Karpas-422 (cell line): ENCODE data around the gene KCNK7. TPM values are rescaled to one million over a fixed set of nuclear protein-coding genes. Genes with fewer than 3 reads are reported as not detected.

ENCODE experiments used
- DNase-seq: peaks from one replicate; pipeline ENCODE4 v3.0.0-alpha.2; 2015
- H2AFZ ChIP-seq: fragments of 200-600 bp; sonication (generic); 2 replicates; pipeline ENCODE4 v1.6.1; 2014; ENCODE audit warnings: antibody characterized with exemption, low read length, mixed read lengths
- H3K27ac ChIP-seq: fragments of 200-600 bp; sonication (generic); 2 replicates; pipeline ENCODE4 v1.5.1; 2014; ENCODE audit warnings: mild to moderate bottlenecking, low read length, moderate library complexity
- H3K27me3 ChIP-seq: fragments of 200-600 bp; sonication (generic); 2 replicates; pipeline ENCODE4 v1.6.1; 2014; ENCODE audit warnings: low read length, mixed read lengths
- H3K36me3 ChIP-seq: fragments of 200-600 bp; sonication (generic); 2 replicates; pipeline ENCODE4 v1.6.1; 2014; ENCODE audit warnings: low read length, mixed read lengths; ENCODE audit not compliant: insufficient read depth
- H3K4me1 ChIP-seq: fragments of 200-600 bp; sonication (generic); 2 replicates; pipeline ENCODE4 v1.6.1; 2014; ENCODE audit warnings: mild to moderate bottlenecking, low read length, mixed read lengths
- H3K4me2 ChIP-seq: fragments of 200-600 bp; sonication (generic); 2 replicates; pipeline ENCODE4 v1.6.1; 2014; ENCODE audit warnings: low read length, low read depth, mild to moderate bottlenecking; ENCODE audit not compliant: poor library complexity, severe bottlenecking
- H3K4me3 ChIP-seq: fragments of 200-600 bp; sonication (generic); 2 replicates; pipeline ENCODE4 v1.5.1; 2014; ENCODE audit warnings: mild to moderate bottlenecking, antibody characterized with exemption, low read length, mixed read lengths
- H3K79me2 ChIP-seq: fragments of 200-600 bp; sonication (generic); 2 replicates; pipeline ENCODE4 v1.6.1; 2014; ENCODE audit warnings: mild to moderate bottlenecking, low read length, mixed read lengths
- H3K9ac ChIP-seq: fragments of 200-600 bp; sonication (generic); 2 replicates; pipeline ENCODE4 v1.6.0; 2014; ENCODE audit warnings: low read length
- H3K9me2 ChIP-seq: fragments of 200-600 bp; sonication (generic), shearing (Covaris generic); replicated peaks from 2 replicates; pipeline ENCODE4 v1.6.0; 2014; ENCODE audit warnings: mild to moderate bottlenecking, low read length, moderate library complexity; ENCODE audit not compliant: insufficient read depth
- H3K9me3 ChIP-seq: fragments of 300-700, 200-600 bp; sonication (generic); 2 replicates; pipeline ENCODE4 v1.6.1; 2014; ENCODE audit warnings: low read length, mixed read lengths
- H4K20me1 ChIP-seq: fragments of 200-600 bp; sonication (generic); 2 replicates; pipeline ENCODE4 v1.6.1; 2014; ENCODE audit warnings: mild to moderate bottlenecking, antibody characterized with exemption, low read length, low read depth; ENCODE audit not compliant: insufficient read depth
- total RNA-seq: library from RNA; depleted of rRNA; stranded (reverse); fragments of >200 nt; shearing (Covaris generic); gene quantifications from 2 replicates; pipeline ENCODE4 v1.2.3, GENCODE V29; 2014; ENCODE audit warnings: low replicate concordance

The KCNK7 gene
- total RNA-seq, 1 experiment from 2014 or later: 0.48 TPM

GRCh38 chr11:65581928-65582327, 13.7 kb downstream of the KCNK7 start:
- Histone ChIP-seq H4K20me1 (no peaks in the 10 kb centered on the region), H3K4me2 (no peak overlapping the region), H3K27ac (no peak overlapping the region)

GRCh38 chr11:65580756-65581155, 14.8 kb downstream of the KCNK7 start:
- no peaks in the 10 kb centered on the region for H3K9me2 ChIP-seq
- no peak overlapping the region for H3K27ac ChIP-seq
- H3K36me3 ChIP-seq: no peaks in the 10 kb centered on the region
- H3K79me2 ChIP-seq: peaks cover 14% of the 10 kb centered on the region; the same call in 1 of the 2 replicates
- no peak overlapping the region for H3K4me2 ChIP-seq
- no peaks in the 10 kb centered on the region for H3K9me3 ChIP-seq
- no peak for DNase-seq
- H2AFZ ChIP-seq: no peak overlapping the region
- no peaks in the 10 kb centered on the region for H3K27me3 ChIP-seq
- H3K9ac ChIP-seq: no peak overlapping the region
- peaks cover 18% of the 10 kb centered on the region for H3K4me1 ChIP-seq
- H4K20me1 ChIP-seq: no peaks in the 10 kb centered on the region
- H3K4me3 ChIP-seq: no peak overlapping the region

More at GRCh38 chr11:65581928-65582327, 13.7 kb downstream of the KCNK7 start:
- no peaks in the 10 kb centered on the region for H3K27me3 ChIP-seq
- H3K4me1 ChIP-seq: peaks cover 18% of the 10 kb centered on the region
- no peak overlapping the region for H3K9ac ChIP-seq
- H3K9me3 ChIP-seq: no peaks in the 10 kb centered on the region
- H3K36me3 ChIP-seq: no peaks in the 10 kb centered on the region
- no peak overlapping the region for H3K4me3 ChIP-seq
- H2AFZ ChIP-seq: no peak overlapping the region
- no peak for DNase-seq
- peaks cover 7% of the 10 kb centered on the region; the same call in 1 of the 2 replicates for H3K79me2 ChIP-seq
- no peaks in the 10 kb centered on the region for H3K9me2 ChIP-seq

- no peaks in the 10 kb centered on the region for H4K20me1 ChIP-seq
- H3K36me3 ChIP-seq: no peaks in the 10 kb centered on the region
- H3K9ac ChIP-seq: no peak overlapping the region
These were observed 15.4 kb downstream of the KCNK7 start for GRCh38 chr11:65580031-65580692.

GRCh38 chr11:65579291-65579690, 16.3 kb downstream of the KCNK7 start:
- Histone ChIP-seq H3K79me2 (peaks cover 14% of the 10 kb centered on the region; the same call in 1 of the 2 replicates), H3K9me2 (no peaks in the 10 kb centered on the region), H3K27ac (no peak overlapping the region), H3K4me3 (no peak overlapping the region), H4K20me1 (no peaks in the 10 kb centered on the region), H3K4me2 (no peak overlapping the region), H3K27me3 (no peaks in the 10 kb centered on the region), H3K9me3 (no peaks in the 10 kb centered on the region), H3K9ac (no peak overlapping the region), H3K4me1 (peaks cover 32% of the 10 kb centered on the region), H3K36me3 (no peaks in the 10 kb centered on the region), H2AFZ (no peak overlapping the region)
- no peak for DNase-seq

More at GRCh38 chr11:65580031-65580692, 15.4 kb downstream of the KCNK7 start:
- peaks cover 23% of the 10 kb centered on the region for H3K4me1 ChIP-seq
- H3K9me3 ChIP-seq: no peaks in the 10 kb centered on the region
- H3K4me3 ChIP-seq: no peak overlapping the region
- no peak overlapping the region for H3K4me2 ChIP-seq
- no peak overlapping the region for H3K27ac ChIP-seq
- H3K9me2 ChIP-seq: no peaks in the 10 kb centered on the region
- H3K79me2 ChIP-seq: peaks cover 14% of the 10 kb centered on the region; the same call in 1 of the 2 replicates
- DNase-seq: no peak
- no peaks in the 10 kb centered on the region for H3K27me3 ChIP-seq
- H2AFZ ChIP-seq: no peak overlapping the region

- H3K79me2 ChIP-seq: peaks cover 14% of the 10 kb centered on the region; the same call in 1 of the 2 replicates
- H3K9me2 ChIP-seq: no peaks in the 10 kb centered on the region
- no peak for DNase-seq
- no peak overlapping the region for H3K4me3 ChIP-seq
- H3K36me3 ChIP-seq: no peaks in the 10 kb centered on the region
- H3K27ac ChIP-seq: peak overlapping the region; percentile 91
- H3K4me1 ChIP-seq: peaks cover 36% of the 10 kb centered on the region
- no peaks in the 10 kb centered on the region; the same call in 1 of the 2 replicates for H4K20me1 ChIP-seq
- H3K9ac ChIP-seq: no peak overlapping the region
- H3K27me3 ChIP-seq: no peaks in the 10 kb centered on the region
- H3K9me3 ChIP-seq: no peaks in the 10 kb centered on the region
- H3K4me2 ChIP-seq: no peak overlapping the region
- H2AFZ ChIP-seq: no peak overlapping the region
These were observed 16.9 kb downstream of the KCNK7 start for GRCh38 chr11:65578667-65579066.

- Histone ChIP-seq H3K79me2 (peaks cover 17% of the 10 kb centered on the region), H3K9ac (peak overlapping the region; percentile 83), H3K4me3 (no peak overlapping the region), H3K27me3 (no peaks in the 10 kb centered on the region), H3K36me3 (no peaks in the 10 kb centered on the region), H3K4me2 (peak overlapping the region; percentile 84), H3K4me1 (peaks cover 41% of the 10 kb centered on the region), H4K20me1 (peaks cover 4% of the 10 kb centered on the region; the same call in 1 of the 2 replicates), H2AFZ (no peak overlapping the region), H3K27ac (peak overlapping the region; percentile 91), H3K9me3 (no peaks in the 10 kb centered on the region), H3K9me2 (no peaks in the 10 kb centered on the region)
- DNase-seq: no peak
These were observed 17.5 kb downstream of the KCNK7 start for GRCh38 chr11:65578134-65578533.

GRCh38 chr11:65577756-65578109, 17.9 kb downstream of the KCNK7 start:
- H3K4me3 ChIP-seq: peak overlapping the region; percentile 98
- H3K4me1 ChIP-seq: peaks cover 44% of the 10 kb centered on the region
- H2AFZ ChIP-seq: no peak overlapping the region
- peak overlapping the region; percentile 91 for H3K27ac ChIP-seq
- H3K9ac ChIP-seq: peak overlapping the region; percentile 83
- no peaks in the 10 kb centered on the region for H3K9me3 ChIP-seq
- H3K9me2 ChIP-seq: no peaks in the 10 kb centered on the region
- no peaks in the 10 kb centered on the region for H3K27me3 ChIP-seq
- peak overlapping the region; percentile 84 for H3K4me2 ChIP-seq
- DNase-seq: no peak
- H3K36me3 ChIP-seq: no peaks in the 10 kb centered on the region
- H3K79me2 ChIP-seq: peaks cover 21% of the 10 kb centered on the region
- peaks cover 5% of the 10 kb centered on the region; the same call in 1 of the 2 replicates for H4K20me1 ChIP-seq

GRCh38 chr11:65576867-65577755, 18.5 kb downstream of the KCNK7 start:
- no peak overlapping the region for H2AFZ ChIP-seq
- no peaks in the 10 kb centered on the region for H3K27me3 ChIP-seq
- H3K4me3 ChIP-seq: peak overlapping the region; percentile 98
- H3K4me2 ChIP-seq: peak overlapping the region; percentile 84
- H3K9ac ChIP-seq: peak overlapping the region; percentile 83
- DNase-seq: peak; percentile 82
- no peaks in the 10 kb centered on the region for H3K9me3 ChIP-seq
- peaks cover 46% of the 10 kb centered on the region for H3K4me1 ChIP-seq
- no peaks in the 10 kb centered on the region for H3K9me2 ChIP-seq
- no peaks in the 10 kb centered on the region for H3K36me3 ChIP-seq
- H3K27ac ChIP-seq: peak overlapping the region; percentile 91
- peaks cover 5% of the 10 kb centered on the region; the same call in 1 of the 2 replicates for H4K20me1 ChIP-seq
- H3K79me2 ChIP-seq: peaks cover 21% of the 10 kb centered on the region
